Upper lobe of left lung (tissue), 4 donors: ENCODE measurements around the gene AP3S2.

Experiments
- EP300 ChIP-seq, 4 donors: sonication (generic); formaldehyde crosslinking; IDR thresholded peaks; one replicate each; pipeline ENCODE4 v1.5.1; 2017; ENCODE audit warnings: antibody characterized with exemption in 4 of 4, control low read depth in 2 of 4
- TF ChIP-seq, protein P1 (sequence below), 6 experiments: fragments of 450-650 bp in 4 of 6; fragments of 200-600 bp in 2 of 6; sonication (generic) in 2 of 6; IDR thresholded peaks; one replicate each; pipeline ENCODE4 v1.5.1; 2016 to 2019; ENCODE audit warnings: antibody characterized with exemption in 6 of 6

DNA sequence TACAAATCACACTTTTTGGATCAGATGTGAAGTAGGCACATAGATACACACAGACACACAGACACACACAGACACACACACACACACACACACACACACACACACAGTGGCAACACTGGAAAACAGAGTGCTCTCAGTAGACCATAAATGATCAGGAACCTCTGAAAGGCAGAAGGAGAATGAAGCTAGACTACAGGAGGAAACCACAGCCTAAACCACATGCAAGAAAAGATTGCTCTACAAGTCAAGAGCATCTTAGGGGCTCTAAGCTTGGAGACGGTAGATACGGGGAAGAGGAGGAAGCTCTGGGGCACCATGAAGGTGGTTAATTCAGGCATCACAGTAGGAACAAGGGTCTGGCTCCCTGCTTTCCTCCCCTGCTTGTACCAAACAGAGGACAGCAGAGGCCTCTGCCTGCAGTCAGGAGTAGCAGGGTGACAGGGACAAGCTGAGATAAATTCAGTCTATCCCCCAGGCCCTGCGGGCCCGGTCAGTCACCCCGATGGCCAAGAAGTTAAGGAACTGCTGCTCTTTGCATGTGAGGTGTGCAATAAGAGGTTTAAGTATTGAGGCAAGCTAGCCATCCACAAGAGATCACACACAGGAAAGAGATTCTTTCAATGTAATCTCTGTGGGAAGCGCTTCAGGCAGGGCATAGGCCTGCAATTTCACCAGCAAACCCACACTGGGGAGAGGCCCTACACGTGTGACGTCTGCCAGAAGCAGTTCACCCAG lies 42.4 kb upstream of the AP3S2 start:
- TF ChIP-seq, protein P1, sequence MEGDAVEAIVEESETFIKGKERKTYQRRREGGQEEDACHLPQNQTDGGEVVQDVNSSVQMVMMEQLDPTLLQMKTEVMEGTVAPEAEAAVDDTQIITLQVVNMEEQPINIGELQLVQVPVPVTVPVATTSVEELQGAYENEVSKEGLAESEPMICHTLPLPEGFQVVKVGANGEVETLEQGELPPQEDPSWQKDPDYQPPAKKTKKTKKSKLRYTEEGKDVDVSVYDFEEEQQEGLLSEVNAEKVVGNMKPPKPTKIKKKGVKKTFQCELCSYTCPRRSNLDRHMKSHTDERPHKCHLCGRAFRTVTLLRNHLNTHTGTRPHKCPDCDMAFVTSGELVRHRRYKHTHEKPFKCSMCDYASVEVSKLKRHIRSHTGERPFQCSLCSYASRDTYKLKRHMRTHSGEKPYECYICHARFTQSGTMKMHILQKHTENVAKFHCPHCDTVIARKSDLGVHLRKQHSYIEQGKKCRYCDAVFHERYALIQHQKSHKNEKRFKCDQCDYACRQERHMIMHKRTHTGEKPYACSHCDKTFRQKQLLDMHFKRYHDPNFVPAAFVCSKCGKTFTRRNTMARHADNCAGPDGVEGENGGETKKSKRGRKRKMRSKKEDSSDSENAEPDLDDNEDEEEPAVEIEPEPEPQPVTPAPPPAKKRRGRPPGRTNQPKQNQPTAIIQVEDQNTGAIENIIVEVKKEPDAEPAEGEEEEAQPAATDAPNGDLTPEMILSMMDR (IDR thresholded peaks at IDR 0.05) = no peak
- TF ChIP-seq EP300 (IDR thresholded peaks at IDR 0.05) = no peak
